Measurements from ENCODE around the gene AHCTF1.
A peak's percentile ranks its signal among the peaks of the same experiment; 100 is the strongest.
"Not testable (repeated sequence)": the region's sequence is repeated elsewhere in the genome, so short reads cannot be mapped to it uniquely, and the experiment has no call there.

AHCTF1 gene

DNA sequence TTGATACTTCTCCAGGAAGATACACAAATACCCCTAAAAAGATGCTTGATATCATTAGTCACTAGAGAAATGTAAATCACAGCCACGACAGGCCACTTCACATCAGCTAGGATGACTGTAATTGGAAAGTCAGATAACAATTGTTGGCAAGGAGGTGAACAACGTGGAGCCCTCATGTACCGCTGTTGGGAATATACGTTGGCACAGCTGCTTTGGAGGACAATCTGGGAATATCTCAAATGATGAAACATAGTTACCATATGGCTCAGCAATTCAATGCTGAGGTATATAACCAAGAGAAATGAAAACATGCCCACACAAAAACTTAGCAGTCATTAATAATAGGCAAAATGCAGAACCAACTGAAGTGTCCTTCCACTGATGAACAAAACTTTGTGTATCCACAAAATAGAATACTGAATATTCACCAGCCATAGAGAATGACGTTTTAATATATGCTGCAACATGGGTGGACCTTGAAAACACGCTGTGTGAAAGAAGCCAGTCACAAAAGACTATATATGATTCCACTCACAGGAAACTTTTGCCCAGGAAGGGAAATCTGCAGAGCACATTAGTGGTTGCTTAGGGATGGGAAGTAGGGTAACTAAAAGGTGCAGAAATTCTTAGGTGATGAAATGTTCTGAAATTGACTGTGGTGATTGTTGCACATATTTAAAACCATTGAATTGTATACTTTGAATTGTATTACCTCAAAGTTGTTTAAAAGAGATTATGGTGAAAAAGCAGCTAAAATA, 95.4 kb downstream of the AHCTF1 start:
- no peak for DNase-seq

DNA sequence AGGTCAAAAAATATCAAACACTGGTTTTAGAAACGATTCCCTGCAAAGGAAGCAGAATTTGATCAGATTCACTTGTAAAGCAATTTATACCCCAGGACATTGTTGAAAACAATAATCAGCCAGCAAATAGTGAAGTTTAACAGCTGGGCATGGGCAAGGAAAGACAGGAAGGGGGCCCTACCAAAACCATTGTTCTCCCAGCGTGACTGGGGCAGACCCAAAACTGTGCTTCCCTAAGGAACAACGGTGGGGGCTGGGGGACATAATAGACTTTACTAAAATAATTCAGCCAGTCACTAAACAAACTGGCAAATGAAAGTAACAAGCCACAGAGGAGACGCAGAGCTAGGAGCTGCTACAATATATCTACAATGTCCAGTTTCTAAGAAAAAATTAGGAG, 100.2 kb downstream of the AHCTF1 start:
- no peak for DNase-seq

DNA sequence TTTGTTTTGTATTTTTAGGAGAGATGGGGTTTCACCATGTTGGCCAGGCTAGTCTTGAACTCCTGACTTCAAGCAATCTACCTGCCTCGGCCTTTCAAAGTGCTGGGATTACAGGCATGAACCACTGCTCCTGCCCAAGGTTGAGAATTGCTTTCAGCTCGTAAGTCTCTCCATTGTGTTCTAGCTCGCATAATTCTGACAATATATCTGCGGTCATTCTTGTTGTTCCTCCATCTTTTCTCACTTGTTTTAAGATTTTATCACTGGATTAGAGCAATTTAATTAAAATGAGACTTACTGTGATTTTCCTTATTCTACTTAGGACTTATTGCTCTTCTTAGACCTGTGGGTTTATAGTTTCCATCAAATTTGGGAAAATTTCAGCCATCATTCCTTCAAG, 102.9 kb downstream of the AHCTF1 start:
- DNase-seq = no peak

- DNase-seq = peak; percentile 28
Measured at GRCh38 chr1:246827396-246827795, 104.4 kb downstream of the AHCTF1 start.

- no peak for DNase-seq
Measured at GRCh38 chr1:246825557-246826175, 106.1 kb downstream of the AHCTF1 start.

- DNase-seq = no peak
Measured at GRCh38 chr1:246824541-246824940, 107.2 kb downstream of the AHCTF1 start.

DNA sequence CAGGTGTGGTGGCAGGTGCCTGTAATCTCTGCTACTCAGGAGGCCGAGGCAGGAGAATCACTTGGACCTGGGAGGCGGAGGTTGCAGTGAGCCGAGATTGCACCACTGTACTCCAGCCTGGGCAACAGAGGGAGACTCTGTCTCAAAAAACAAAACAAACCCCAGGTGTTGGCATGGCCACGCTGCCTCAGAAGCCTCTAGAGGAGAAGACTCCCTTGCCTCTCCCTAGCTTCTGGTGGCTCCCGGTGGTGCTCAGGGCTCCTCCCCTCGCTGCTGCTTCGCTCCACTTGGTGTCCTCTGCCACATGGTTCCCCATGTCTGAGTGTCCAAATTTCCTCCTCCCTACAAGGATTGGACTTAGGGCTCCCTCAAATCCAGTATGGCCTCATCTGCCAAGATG, 109.6 kb downstream of the AHCTF1 start:
- not testable (repeated sequence) for DNase-seq

- DNase-seq = no peak
Measured at GRCh38 chr1:246820666-246821065, 111.1 kb downstream of the AHCTF1 start.

- DNase-seq = peak; percentile 4
Measured at GRCh38 chr1:246817778-246818177, 114.0 kb downstream of the AHCTF1 start.

GRCh38 chr1:246815693-246816270, 116.0 kb downstream of the AHCTF1 start:
- DNase-seq = no peak

GRCh38 chr1:246814890-246815289, 116.9 kb downstream of the AHCTF1 start:
- no peak for DNase-seq

DNA sequence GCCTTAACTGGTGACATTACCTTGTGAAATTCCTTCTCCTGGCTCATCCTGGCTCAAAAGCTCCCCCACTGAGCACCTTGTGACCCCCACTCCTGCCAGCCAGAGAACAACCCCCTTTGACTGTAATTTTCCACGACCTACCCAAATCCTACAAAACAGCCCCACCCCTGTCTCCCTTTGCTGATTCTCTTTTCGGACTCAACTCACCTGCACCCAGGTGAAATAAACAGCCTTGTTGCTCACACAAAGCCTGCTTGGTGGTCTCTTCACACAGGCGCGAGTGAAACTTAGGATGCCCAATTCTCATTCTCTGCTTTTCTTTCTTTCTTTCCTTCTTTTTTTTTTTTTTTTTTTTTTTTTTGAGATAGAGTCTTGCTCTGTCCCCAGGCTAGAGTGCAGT, 118.4 kb downstream of the AHCTF1 start:
- DNase-seq = not testable (repeated sequence)

DNA sequence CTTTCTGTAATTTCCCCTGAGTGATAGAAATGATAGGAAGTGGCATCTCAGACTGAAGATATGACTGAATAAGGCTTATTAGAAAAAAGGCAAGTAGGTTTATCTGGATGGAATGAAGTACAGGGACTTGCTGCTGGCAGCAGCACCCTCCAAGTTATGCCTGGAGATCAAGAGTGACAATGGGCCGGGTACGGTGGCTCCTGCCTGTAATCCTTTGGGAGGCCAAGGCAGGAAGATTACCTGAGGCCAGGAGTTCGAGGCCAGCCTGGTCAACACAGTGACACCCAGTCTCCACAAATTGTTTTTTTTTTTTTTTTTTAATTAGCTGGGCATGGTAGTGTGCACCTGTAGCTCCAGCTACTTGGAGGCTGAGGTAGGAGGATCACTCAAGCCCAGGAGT, 119.8 kb downstream of the AHCTF1 start:
- DNase-seq = no peak

DNA sequence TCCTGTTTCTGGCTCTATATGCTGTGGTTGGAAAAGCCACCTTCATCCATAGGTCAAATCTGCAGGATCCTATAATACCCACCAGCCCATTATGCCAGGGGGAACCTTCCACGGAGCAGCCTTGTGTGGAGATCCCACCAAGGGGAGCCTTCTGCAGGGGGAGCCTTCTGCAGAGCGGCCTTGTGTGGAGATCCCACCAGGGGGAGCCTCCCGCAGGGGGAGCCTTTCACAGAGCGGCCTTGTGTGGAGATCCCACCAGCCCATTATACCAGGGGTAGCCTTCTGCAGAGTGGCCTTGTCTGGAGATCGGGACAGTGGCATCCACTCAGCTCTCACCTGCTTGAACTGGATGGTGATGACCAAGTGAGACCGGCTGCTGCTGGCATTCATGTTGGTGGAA, 122.3 kb downstream of the AHCTF1 start:
- DNase-seq = no peak

DNA sequence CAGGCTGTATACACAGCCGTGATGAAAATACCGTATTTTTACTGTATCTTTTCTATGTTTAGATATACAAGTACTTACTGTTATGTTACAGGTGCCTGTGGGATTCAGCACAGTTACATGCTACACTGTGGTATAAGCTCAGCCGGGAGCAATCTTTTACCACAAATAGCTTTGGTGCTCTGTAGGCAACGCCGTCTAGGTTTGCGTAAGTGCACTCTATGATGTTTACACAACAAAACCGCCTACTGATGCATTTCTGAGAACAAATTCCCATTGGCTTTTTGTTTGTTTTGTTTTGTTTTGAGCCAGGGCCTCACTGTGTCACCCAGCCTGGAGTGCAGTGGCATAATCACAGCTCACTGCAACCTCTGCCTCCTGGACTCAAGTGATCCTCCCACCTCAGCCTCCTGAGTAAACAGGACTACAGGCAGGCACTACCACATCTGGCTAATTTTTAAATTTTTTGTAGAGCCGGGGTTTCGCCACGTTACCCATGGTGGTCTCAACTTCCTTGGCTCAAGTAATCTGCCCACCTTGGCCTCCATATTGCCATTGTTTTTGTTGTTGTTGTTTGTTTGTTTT, 126.5 kb downstream of the AHCTF1 start:
- DNase-seq = peak; percentile 46

DNA sequence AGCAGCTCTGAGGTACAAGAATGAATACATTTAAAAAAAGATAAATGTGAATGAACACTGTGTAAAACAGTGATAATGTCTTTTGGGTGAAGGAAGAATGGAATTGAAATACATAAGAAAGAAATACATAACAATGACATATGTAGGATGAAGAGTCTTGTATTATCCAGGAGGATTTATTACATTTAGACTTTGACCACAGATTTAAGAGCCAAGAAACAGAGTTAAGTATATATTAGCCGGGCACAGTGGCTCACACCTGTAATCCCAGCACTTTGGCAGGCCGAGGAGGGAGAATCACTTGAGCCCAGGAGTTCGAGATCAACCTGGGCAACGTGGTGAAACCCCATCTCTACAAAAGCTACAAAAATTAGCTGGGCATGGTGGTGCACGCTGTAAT, 127.9 kb downstream of the AHCTF1 start:
- no peak for DNase-seq

DNA sequence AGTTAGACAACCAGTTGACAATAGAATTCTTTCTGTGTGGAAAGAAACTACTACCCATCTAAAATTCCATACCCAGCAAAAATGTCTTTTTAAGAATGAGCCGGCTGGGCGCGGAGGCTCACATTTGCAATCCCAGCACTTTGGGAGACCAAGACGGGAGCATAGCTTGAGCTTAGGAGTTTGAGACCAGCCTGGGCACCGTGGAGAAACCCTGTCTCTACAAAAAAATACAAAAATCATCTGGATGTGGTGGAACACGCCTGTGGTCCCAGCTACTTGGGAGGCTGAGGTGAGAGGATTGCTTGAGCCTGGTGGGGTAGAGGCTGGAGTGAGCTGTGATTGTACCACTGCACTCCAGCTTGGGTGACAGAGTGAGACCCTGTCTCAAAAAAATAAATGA, 128.4 kb downstream of the AHCTF1 start:
- DNase-seq = no peak

DNA sequence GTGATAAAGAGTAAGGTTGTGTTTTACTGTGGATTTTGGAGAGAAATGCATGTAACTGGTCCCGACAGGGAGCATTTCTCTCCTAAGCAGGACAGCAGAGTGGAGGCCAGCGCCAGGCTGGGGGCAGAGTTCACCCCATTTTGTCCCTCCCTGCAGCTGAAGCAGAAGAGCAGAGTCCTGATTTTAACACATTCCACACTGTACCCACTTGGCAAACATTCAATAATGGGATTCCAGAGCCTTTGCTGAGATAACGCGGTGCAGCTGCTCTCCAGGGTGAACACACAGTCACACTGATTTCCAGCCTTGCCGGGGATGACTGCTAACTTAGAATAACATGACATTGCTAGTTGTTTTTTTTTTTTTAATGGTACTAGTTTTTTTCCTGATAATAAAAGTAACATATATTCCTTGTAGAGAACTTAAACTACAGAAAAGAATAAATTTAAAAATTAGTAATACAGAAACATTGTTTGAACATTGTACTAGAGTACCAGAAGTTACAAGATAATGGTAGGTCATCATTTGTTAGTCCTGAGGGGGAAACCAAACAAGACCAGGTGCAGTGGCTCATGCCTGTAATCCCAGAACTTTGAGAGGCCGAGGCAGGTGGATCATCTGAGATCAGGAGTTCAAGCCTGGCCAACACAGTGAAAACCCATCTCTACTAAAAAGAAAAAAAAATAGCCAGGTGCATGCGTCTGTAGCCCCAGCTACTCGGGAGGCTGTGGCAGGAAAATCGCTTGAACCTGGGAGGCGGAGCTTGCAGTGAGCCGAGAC, 130.3 kb downstream of the AHCTF1 start:
- DNase-seq = no peak

DNA sequence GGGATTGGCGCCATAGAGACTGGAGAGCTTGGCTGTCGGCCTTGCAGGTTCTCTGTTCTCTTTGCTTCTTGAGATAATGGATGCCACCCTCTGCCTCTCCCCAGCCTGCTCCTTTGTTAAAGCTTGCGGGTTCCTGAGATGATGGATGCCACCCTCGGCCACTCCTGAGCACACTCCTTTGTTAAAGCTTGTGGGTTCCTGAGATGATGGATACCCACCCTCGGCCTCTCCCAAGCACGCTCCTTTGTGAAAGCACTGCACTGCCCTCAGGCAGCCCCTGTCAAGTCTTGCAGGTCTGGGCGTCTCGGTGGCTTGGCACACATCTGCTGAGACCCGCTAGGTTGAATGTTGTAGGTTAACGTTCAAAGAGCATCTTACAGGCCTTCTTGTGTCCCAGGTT, 131.0 kb downstream of the AHCTF1 start:
- DNase-seq = no peak

GRCh38 chr1:246800356-246800755, 131.4 kb downstream of the AHCTF1 start:
- DNase-seq = no peak

DNA sequence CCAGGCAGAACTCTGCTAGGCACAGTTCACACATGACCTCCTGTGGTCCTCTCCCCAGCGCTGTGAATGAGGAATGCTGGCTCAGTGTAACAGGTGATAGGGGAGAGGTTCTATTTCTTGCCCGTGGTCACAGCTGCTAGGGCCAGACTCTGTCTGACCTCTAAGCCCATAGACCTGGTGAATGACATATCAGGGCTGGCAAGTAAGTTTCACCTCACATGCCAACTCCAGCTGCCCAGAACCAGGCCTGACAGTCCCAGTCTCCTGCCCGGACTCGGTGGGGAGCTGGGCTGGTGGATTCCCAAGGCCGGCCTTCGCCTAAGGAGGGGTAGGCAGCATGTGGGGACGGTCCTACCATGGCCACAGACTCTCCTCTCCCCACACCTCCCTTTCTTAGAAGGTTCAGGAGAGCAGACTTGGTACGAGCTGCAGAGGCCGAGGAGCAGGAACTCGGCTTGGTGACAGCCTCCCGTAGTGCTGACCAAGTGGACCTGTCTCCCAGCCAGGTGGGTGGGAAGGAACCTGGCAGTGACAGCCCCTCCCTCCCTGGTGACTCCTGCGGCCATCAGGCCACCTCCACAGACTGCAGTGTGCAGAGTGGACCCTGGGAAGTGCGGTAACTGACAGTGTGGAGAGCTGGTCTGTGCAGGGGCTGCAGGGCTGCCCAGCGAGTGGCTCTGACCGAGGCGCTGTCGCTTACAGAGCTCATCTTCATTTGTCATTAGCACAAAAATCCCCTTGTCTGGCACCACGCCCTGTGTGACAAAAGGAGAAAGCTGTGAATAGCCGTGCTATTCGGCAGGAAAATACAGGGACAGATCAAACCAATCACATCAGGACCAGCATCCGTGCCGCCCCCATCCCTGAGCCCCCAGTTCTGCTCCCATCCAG, 132.9 kb downstream of the AHCTF1 start:
- no peak for DNase-seq

DNA sequence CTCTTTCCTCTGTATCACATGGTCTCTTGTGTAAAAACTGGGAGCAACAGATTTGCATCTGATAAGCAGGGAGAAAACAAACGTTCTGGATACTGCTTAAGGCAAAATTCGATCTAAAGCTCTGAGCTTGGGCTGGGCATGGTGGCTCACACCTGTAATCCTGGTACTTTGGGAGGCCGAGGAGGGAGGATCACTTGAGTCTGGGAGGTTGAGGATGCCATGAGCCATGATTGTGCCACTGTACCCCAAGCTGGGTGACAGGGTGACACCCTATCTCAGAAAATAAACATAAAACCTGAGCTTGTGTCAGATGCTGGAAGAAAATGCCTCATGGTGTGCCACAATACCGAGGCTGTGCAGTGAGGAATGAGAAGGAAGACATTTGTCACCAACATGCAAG, 133.6 kb downstream of the AHCTF1 start:
- DNase-seq = no peak

All from NCI-H2029 (cell line).